Measurements from ENCODE around the gene CDK11B. TPM values are rescaled to one million over a fixed set of nuclear protein-coding genes. Genes with fewer than 3 reads are reported as not detected.
"Not testable (repeated sequence)": the region's sequence is repeated elsewhere in the genome, so short reads cannot be mapped to it uniquely, and the experiment has no call there.

The CDK11B gene
- total and polyA plus RNA-seq, 7 experiments from 2014 or later, result 11.8 to 45.4 (median 33.9) TPM

- no peaks in the 10 kb centered on the region for H3K4me1 ChIP-seq (ENCODE audit: control insufficient read depth in 2 of 2, insufficient read depth in 2 of 2, low read length in 2 of 2)
- H3K27ac ChIP-seq (ENCODE audit: low read depth, low read length), result no peak overlapping the region
- Mint-ChIP-seq H3K4me3 (peak overlapping the region; percentile 60 to 90 (median 76)), H3K9me3 (no peaks in the 10 kb centered on the region), H3K27me3 (peaks cover 0 to 10% (median 0%) of the 10 kb centered on the region in 5 donors), H3K4me1 (peaks cover 0 to 13% (median 5%) of the 10 kb centered on the region in 7 donors), H3K36me3 (no peaks in the 10 kb centered on the region), H3K27ac (peak overlapping the region in 2 of 9 donors; percentile 56 to 62)
- CTCF ChIA-PET, result interaction anchor here (1.1 kb wide), 1 partner anchor 17 kb away, joined by 3 read pairs; no protein-coding TSS in a partner anchor
- H3K36me3 ChIP-seq (ENCODE audit: control insufficient read depth in 2 of 3, insufficient read depth in 3 of 3, low read length in 3 of 3), result no peaks in the 10 kb centered on the region
- no peak overlapping the region for H3K4me3 ChIP-seq (ENCODE audit: low read length)
- DNase-seq (no peak), ATAC-seq (no peak)
- intact Hi-C loops (cut with micrococcal nuclease), result loop anchor here (1.0 kb wide), 2 partner anchors 17 to 23 kb away; partner anchors contain the start of gene MIB2 (in 1 of the 2)
- POLR2A ChIA-PET, result interaction anchor here (0.9 to 2.8 kb wide), 2 partner anchors 9 to 16 kb away, joined by 3 to 21 read pairs; partner anchors contain the start of gene MIB2
- H3K9me3 ChIP-seq (ENCODE audit: control insufficient read depth in 2 of 3, low read length in 3 of 3), result no peaks in the 10 kb centered on the region
- H3K27me3 ChIP-seq (ENCODE audit: control insufficient read depth in 2 of 2, insufficient read depth in 2 of 2, low read length in 2 of 2), result peaks cover 0 to 4% of the 10 kb centered on the region in 2 donors
Observed at GRCh38 chr1:1598720-1599029, 60.1 kb downstream of the CDK11B start.

GRCh38 chr1:1598051-1598719, 60.6 kb downstream of the CDK11B start:
- peaks cover 0 to 13% (median 5%) of the 10 kb centered on the region in 7 donors for H3K4me1 Mint-ChIP-seq

GRCh38 chr1:1597275-1597930, 61.4 kb downstream of the CDK11B start:
- H3K27ac Mint-ChIP-seq, result peak overlapping the region in 1 of 9 donors; percentile 16
- no peaks in the 10 kb centered on the region for H3K9me3 Mint-ChIP-seq
- no peaks in the 10 kb centered on the region for H3K9me3 ChIP-seq (ENCODE audit: control insufficient read depth in 2 of 3, low read length in 3 of 3)
- ChIA-PET POLR2A (interaction anchor here (1.2 to 2.8 kb wide), 2 partner anchors 17 to 20 kb away, joined by 3 to 21 read pairs; partner anchors contain the start of gene MIB2), CTCF (no interaction called here)
- H3K36me3 Mint-ChIP-seq, result no peaks in the 10 kb centered on the region
- H3K4me3 Mint-ChIP-seq, result peak overlapping the region in 8 of 10 donors; percentile 16 to 71 (median 50)
- H3K4me1 Mint-ChIP-seq, result peaks cover 0 to 13% (median 5%) of the 10 kb centered on the region in 7 donors
- peaks cover 0 to 10% (median 0%) of the 10 kb centered on the region in 5 donors for H3K27me3 Mint-ChIP-seq
- H3K27me3 ChIP-seq (ENCODE audit: control insufficient read depth in 2 of 2, insufficient read depth in 2 of 2, low read length in 2 of 2), result peaks cover 0 to 4% of the 10 kb centered on the region in 2 donors
- no peaks in the 10 kb centered on the region for H3K36me3 ChIP-seq (ENCODE audit: control insufficient read depth in 2 of 3, insufficient read depth in 3 of 3, low read length in 3 of 3)
- H3K4me1 ChIP-seq (ENCODE audit: control insufficient read depth in 2 of 2, insufficient read depth in 2 of 2, low read length in 2 of 2), result no peaks in the 10 kb centered on the region
- H3K27ac ChIP-seq (ENCODE audit: low read depth, low read length), result no peak overlapping the region
- DNase-seq (peak in 1 of 9 donors; percentile 18), ATAC-seq (peak; percentile 39)
- H3K4me3 ChIP-seq (ENCODE audit: low read length), result no peak overlapping the region
- intact Hi-C loops (cut with micrococcal nuclease), result no loop called here

More at GRCh38 chr1:1598051-1598719, 60.6 kb downstream of the CDK11B start:
- no peak overlapping the region for H3K4me3 ChIP-seq (ENCODE audit: low read length)
- ChIA-PET POLR2A (interaction anchor here (0.9 to 2.8 kb wide), 2 partner anchors 10 to 16 kb away, joined by 3 to 21 read pairs; partner anchors contain the start of gene MIB2), CTCF (interaction anchor here (1.1 kb wide), 1 partner anchor 16 kb away, joined by 3 read pairs; no protein-coding TSS in a partner anchor)
- Mint-ChIP-seq H3K27ac (peak overlapping the region in 1 of 9 donors; percentile 62), H3K9me3 (no peaks in the 10 kb centered on the region), H3K36me3 (no peaks in the 10 kb centered on the region), H3K27me3 (peaks cover 0 to 10% (median 0%) of the 10 kb centered on the region in 5 donors), H3K4me3 (peak overlapping the region in 8 of 10 donors; percentile 39 to 90 (median 71))
- DNase-seq (peak in 1 of 9 donors; percentile 8), ATAC-seq (no peak)
- H3K27ac ChIP-seq (ENCODE audit: low read depth, low read length), result no peak overlapping the region
- no peaks in the 10 kb centered on the region for H3K9me3 ChIP-seq (ENCODE audit: control insufficient read depth in 2 of 3, low read length in 3 of 3)
- intact Hi-C loops (cut with micrococcal nuclease), result no loop called here
- peaks cover 0 to 4% of the 10 kb centered on the region in 2 donors for H3K27me3 ChIP-seq (ENCODE audit: control insufficient read depth in 2 of 2, insufficient read depth in 2 of 2, low read length in 2 of 2)
- H3K36me3 ChIP-seq (ENCODE audit: control insufficient read depth in 2 of 3, insufficient read depth in 3 of 3, low read length in 3 of 3), result no peaks in the 10 kb centered on the region
- H3K4me1 ChIP-seq (ENCODE audit: control insufficient read depth in 2 of 2, insufficient read depth in 2 of 2, low read length in 2 of 2), result no peaks in the 10 kb centered on the region

- Histone ChIP-seq H3K27me3 (ENCODE audit: control insufficient read depth in 2 of 2, insufficient read depth in 2 of 2, low read length in 2 of 2) (peaks cover 0 to 4% of the 10 kb centered on the region in 2 donors), H3K36me3 (ENCODE audit: control insufficient read depth in 2 of 3, insufficient read depth in 3 of 3, low read length in 3 of 3) (no peaks in the 10 kb centered on the region), H3K4me3 (ENCODE audit: low read length) (no peak overlapping the region), H3K9me3 (ENCODE audit: control insufficient read depth in 2 of 3, low read length in 3 of 3) (no peaks in the 10 kb centered on the region), H3K4me1 (ENCODE audit: control insufficient read depth in 2 of 2, insufficient read depth in 2 of 2, low read length in 2 of 2) (no peaks in the 10 kb centered on the region), H3K27ac (ENCODE audit: low read depth, low read length) (no peak overlapping the region)
- no peak overlapping the region for H3K27ac Mint-ChIP-seq
- no peaks in the 10 kb centered on the region for H3K9me3 Mint-ChIP-seq
- peaks cover 0 to 13% (median 5%) of the 10 kb centered on the region in 7 donors for H3K4me1 Mint-ChIP-seq
- H3K4me3 Mint-ChIP-seq, result no peak overlapping the region
- POLR2A ChIA-PET, result interaction anchor here (1.2 to 2.8 kb wide), 2 partner anchors 18 to 19 kb away, joined by 3 to 21 read pairs; partner anchors contain the start of gene MIB2
- DNase-seq (no peak), ATAC-seq (no peak)
- H3K36me3 Mint-ChIP-seq, result no peaks in the 10 kb centered on the region
- H3K27me3 Mint-ChIP-seq, result peaks cover 0 to 10% (median 0%) of the 10 kb centered on the region in 5 donors
- intact Hi-C loops (cut with micrococcal nuclease), result no loop called here
- CTCF ChIA-PET, result no interaction called here
Observed at GRCh38 chr1:1596493-1597274, 62.1 kb downstream of the CDK11B start.

GRCh38 chr1:1595341-1595740, 63.5 kb downstream of the CDK11B start:
- H3K9me3 Mint-ChIP-seq; H3K27me3 ChIP-seq (ENCODE audit: control insufficient read depth in 2 of 2, insufficient read depth in 2 of 2, low read length in 2 of 2); H3K4me1 ChIP-seq (ENCODE audit: control insufficient read depth in 2 of 2, insufficient read depth in 2 of 2, low read length in 2 of 2); DNase-seq; H3K9me3 ChIP-seq (ENCODE audit: control insufficient read depth in 2 of 3, low read length in 3 of 3); H3K27ac Mint-ChIP-seq; H3K4me3 ChIP-seq (ENCODE audit: low read length); ATAC-seq; intact Hi-C loops (cut with micrococcal nuclease); CTCF ChIA-PET; H3K4me3 Mint-ChIP-seq; H3K27me3 Mint-ChIP-seq; H3K27ac ChIP-seq (ENCODE audit: low read depth, low read length); POLR2A ChIA-PET; H3K36me3 ChIP-seq (ENCODE audit: control insufficient read depth in 2 of 3, insufficient read depth in 3 of 3, low read length in 3 of 3); H3K36me3 Mint-ChIP-seq: not testable (repeated sequence)
- peaks cover 0 to 10% (median 5%) of the 10 kb centered on the region in 7 donors for H3K4me1 Mint-ChIP-seq

- H3K36me3 Mint-ChIP-seq, result no peaks in the 10 kb centered on the region
- no peak overlapping the region for H3K4me3 ChIP-seq (ENCODE audit: low read length)
- ChIA-PET POLR2A (interaction anchor here (1.1 to 1.2 kb wide), 2 partner anchors 18 to 19 kb away, joined by 3 read pairs; no protein-coding TSS in a partner anchor), CTCF (no interaction called here)
- DNase-seq (no peak), ATAC-seq (no peak)
- H3K27ac ChIP-seq (ENCODE audit: low read depth, low read length), result no peak overlapping the region
- H3K27me3 ChIP-seq (ENCODE audit: control insufficient read depth in 2 of 2, insufficient read depth in 2 of 2, low read length in 2 of 2), result peaks cover 0 to 4% of the 10 kb centered on the region in 2 donors
- peaks cover 0 to 8% (median 0%) of the 10 kb centered on the region in 5 donors for H3K27me3 Mint-ChIP-seq
- peaks cover 0 to 10% (median 5%) of the 10 kb centered on the region in 7 donors for H3K4me1 Mint-ChIP-seq
- intact Hi-C loops (cut with micrococcal nuclease), result no loop called here
- no peak overlapping the region for H3K4me3 Mint-ChIP-seq
- no peaks in the 10 kb centered on the region for H3K9me3 ChIP-seq (ENCODE audit: control insufficient read depth in 2 of 3, low read length in 3 of 3)
- no peak overlapping the region for H3K27ac Mint-ChIP-seq
- no peaks in the 10 kb centered on the region for H3K4me1 ChIP-seq (ENCODE audit: control insufficient read depth in 2 of 2, insufficient read depth in 2 of 2, low read length in 2 of 2)
- H3K36me3 ChIP-seq (ENCODE audit: control insufficient read depth in 2 of 3, insufficient read depth in 3 of 3, low read length in 3 of 3), result no peaks in the 10 kb centered on the region
- H3K9me3 Mint-ChIP-seq, result peaks cover 0 to 2% (median 0%) of the 10 kb centered on the region in 11 donors
Observed at GRCh38 chr1:1594602-1595260, 64.1 kb downstream of the CDK11B start.

Data from naive thymus-derived CD4-positive, alpha-beta T cell (primary cell).